GM23248 (cell line): ENCODE results near the gene OR10K2. TPM values are rescaled to one million over a fixed set of nuclear protein-coding genes. Genes with fewer than 3 reads are reported as not detected.

Experiments
- DNase-seq: peaks from one replicate; pipeline ENCODE4 v3.0.0-alpha.2; 2015
- H2AFZ ChIP-seq: fragments of 200-600 bp; sonication (generic); 2 replicates; pipeline ENCODE4 v1.6.1; 2016; ENCODE audit warnings: antibody characterized with exemption
- H3F3A ChIP-seq: fragments of 200-600 bp; sonication (generic); 2 replicates; pipeline ENCODE4 v1.6.1; 2016; ENCODE audit warnings: mild to moderate bottlenecking, antibody characterized with exemption, mixed run types; ENCODE audit not compliant: insufficient read depth
- H3K27ac ChIP-seq: fragments of 200-600 bp; sonication (generic); 2 replicates; pipeline ENCODE4 v1.5.1; 2016; ENCODE audit warnings: mild to moderate bottlenecking
- H3K27me3 ChIP-seq: fragments of 200-600 bp; sonication (generic); replicated peaks from 2 replicates; pipeline ENCODE4 v1.6.1; 2016; ENCODE audit warnings: mild to moderate bottlenecking; ENCODE audit not compliant: insufficient read depth
- H3K36me3 ChIP-seq: fragments of 200-600 bp; sonication (generic); 2 replicates; pipeline ENCODE4 v1.6.1; 2016; ENCODE audit warnings: low read depth, mild to moderate bottlenecking
- H3K4me1 ChIP-seq: fragments of 200-600 bp; sonication (generic); 2 replicates; pipeline ENCODE4 v1.6.1; 2016; ENCODE audit warnings: mild to moderate bottlenecking; ENCODE audit not compliant: insufficient read depth
- H3K4me2 ChIP-seq: fragments of 200-600 bp; sonication (generic); one replicate; pipeline ENCODE4 v1.6.1; 2016; ENCODE audit warnings: mild to moderate bottlenecking; ENCODE audit not compliant: unreplicated experiment
- H3K4me3 ChIP-seq: fragments of 200-600 bp; sonication (generic); 2 replicates; pipeline ENCODE4 v1.5.1; 2016; ENCODE audit warnings: mild to moderate bottlenecking
- H3K79me2 ChIP-seq: fragments of 200-600 bp; sonication (generic); 2 replicates; pipeline ENCODE4 v1.6.1; 2016; ENCODE audit warnings: mild to moderate bottlenecking; ENCODE audit not compliant: insufficient read depth
- H3K9ac ChIP-seq: fragments of 200-600 bp; sonication (generic); 2 replicates; pipeline ENCODE4 v1.6.1; 2016; ENCODE audit warnings: mild to moderate bottlenecking
- H3K9me2 ChIP-seq: fragments of 200-600 bp; sonication (generic); 2 replicates; pipeline ENCODE4 v1.6.1; 2016; ENCODE audit warnings: mixed run types, mild to moderate bottlenecking, moderate library complexity; ENCODE audit not compliant: insufficient read depth
- H3K9me3 ChIP-seq: fragments of 200-600 bp; sonication (generic); one replicate; pipeline ENCODE4 v1.6.1; 2017; ENCODE audit warnings: low read depth
- H4K20me1 ChIP-seq: fragments of 200-600 bp; sonication (generic); 2 replicates; pipeline ENCODE4 v1.6.0; 2016; ENCODE audit not compliant: insufficient read depth
- EZH2 ChIP-seq: fragments of 200-600 bp; sonication (generic); IDR thresholded peaks from 2 replicates; pipeline ENCODE4 v1.6.1; 2018; ENCODE audit warnings: antibody characterized with exemption, mild to moderate bottlenecking; ENCODE audit not compliant: insufficient read depth, poor library complexity, severe bottlenecking
- EZH2phosphoT487 ChIP-seq: fragments of 200-600 bp; sonication (generic); IDR thresholded peaks from 2 replicates; pipeline ENCODE4 v1.6.1; 2018; ENCODE audit warnings: antibody characterized with exemption, moderate library complexity, mild to moderate bottlenecking, low read depth; ENCODE audit not compliant: insufficient read depth
- WGBS, 2 experiments: methylation state at CpG; one replicate each; pipeline ENCODE4 v1.1.6; 2015 to 2017; ENCODE audit warnings: low lambda C conversion rate in 2 of 2, low coverage in 1 of 2; ENCODE audit errors: missing lambda C conversion rate in 2 of 2; 5-methylcytosine and 5-hydroxymethylcytosine counted together
- in situ Hi-C: fragments of 300-500 bp; cut with MboI; formaldehyde crosslinking; loops from 2 replicates; pipeline ENCODE4 v1.15.0; 2020
- polyA plus RNA-seq: library from polyadenylated mRNA; unstranded; fragments of >200 nt; fragmentation: Nextera tagmentation; extraction: Ambion mirVana; gene quantifications from 2 replicates; pipeline ENCODE4 v1.2.1, GENCODE V29; 2016
- total RNA-seq: library from RNA; depleted of rRNA; stranded (reverse); fragments of >200 nt; shearing (Covaris generic); gene quantifications from 2 replicates; pipeline ENCODE4 v1.2.3, GENCODE V29; 2014

The OR10K2 gene
- total and polyA plus RNA-seq, 2 experiments from 2014 or later = not detected

DNA sequence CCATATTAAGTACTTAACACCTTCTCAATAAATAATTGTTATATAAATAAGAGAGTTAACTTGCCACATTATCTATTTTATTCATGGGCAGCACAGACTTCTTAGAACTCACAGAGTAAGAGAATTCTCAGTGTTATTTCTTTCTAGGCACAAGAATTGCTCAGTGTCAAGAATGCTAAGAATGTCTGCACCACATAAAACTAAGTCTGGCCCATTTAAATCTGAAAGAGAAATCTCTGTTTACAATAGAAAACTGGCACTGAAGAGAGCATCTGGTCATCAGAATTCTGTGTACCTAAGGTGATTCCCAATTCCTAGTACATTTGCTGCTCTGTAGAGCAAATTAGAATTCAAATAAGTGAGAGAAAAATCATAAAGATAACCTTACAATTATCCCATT lies 3.8 kb downstream of the OR10K2 start:
- Histone ChIP-seq H3K9me2 (no peaks in the 10 kb centered on the region), H4K20me1 (no peaks in the 10 kb centered on the region), H3K4me2 (no peak overlapping the region), H2AFZ (no peak overlapping the region), H3K36me3 (no peaks in the 10 kb centered on the region), H3K9me3 (no peaks in the 10 kb centered on the region), H3K79me2 (no peaks in the 10 kb centered on the region), H3F3A (no peaks in the 10 kb centered on the region), H3K4me3 (no peak overlapping the region), H3K27me3 (no peaks in the 10 kb centered on the region), H3K4me1 (no peaks in the 10 kb centered on the region), H3K27ac (no peak overlapping the region), H3K9ac (no peak overlapping the region)
- in situ Hi-C loops = no loop called here
- no peak for TF ChIP-seq EZH2
- no peak for TF ChIP-seq EZH2phosphoT487
- no peak for DNase-seq

DNA sequence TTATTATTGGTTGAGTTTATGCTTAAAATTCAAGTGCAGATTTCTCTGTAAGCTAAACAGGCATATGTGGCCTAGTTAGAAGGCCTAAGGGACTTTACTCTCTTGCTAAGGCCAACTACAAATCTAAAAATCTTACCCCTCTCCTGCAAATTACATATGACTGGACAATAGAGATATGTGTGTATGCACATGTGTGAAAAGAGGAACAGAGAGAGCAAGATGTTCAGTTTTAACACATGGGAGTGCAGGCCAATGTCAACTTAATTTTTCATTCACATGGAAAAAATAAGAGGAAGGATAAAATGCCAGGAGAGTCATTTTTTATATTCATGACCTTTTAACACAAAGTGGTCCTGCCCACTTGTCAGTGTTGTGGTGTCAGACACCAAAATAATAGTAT lies 8.5 kb downstream of the OR10K2 start:
- Histone ChIP-seq H3K4me1 (no peaks in the 10 kb centered on the region), H3K4me2 (no peak overlapping the region), H3K79me2 (no peaks in the 10 kb centered on the region), H3K9ac (no peak overlapping the region), H3K27me3 (no peaks in the 10 kb centered on the region), H3K27ac (no peak overlapping the region), H3K36me3 (no peaks in the 10 kb centered on the region), H3K4me3 (no peak overlapping the region), H3K9me3 (no peaks in the 10 kb centered on the region), H4K20me1 (no peaks in the 10 kb centered on the region), H3K9me2 (no peaks in the 10 kb centered on the region), H3F3A (no peaks in the 10 kb centered on the region), H2AFZ (no peak overlapping the region)
- no peak for DNase-seq
- in situ Hi-C loops = no loop called here
- TF ChIP-seq EZH2 (no peak), EZH2phosphoT487 (no peak)

DNA sequence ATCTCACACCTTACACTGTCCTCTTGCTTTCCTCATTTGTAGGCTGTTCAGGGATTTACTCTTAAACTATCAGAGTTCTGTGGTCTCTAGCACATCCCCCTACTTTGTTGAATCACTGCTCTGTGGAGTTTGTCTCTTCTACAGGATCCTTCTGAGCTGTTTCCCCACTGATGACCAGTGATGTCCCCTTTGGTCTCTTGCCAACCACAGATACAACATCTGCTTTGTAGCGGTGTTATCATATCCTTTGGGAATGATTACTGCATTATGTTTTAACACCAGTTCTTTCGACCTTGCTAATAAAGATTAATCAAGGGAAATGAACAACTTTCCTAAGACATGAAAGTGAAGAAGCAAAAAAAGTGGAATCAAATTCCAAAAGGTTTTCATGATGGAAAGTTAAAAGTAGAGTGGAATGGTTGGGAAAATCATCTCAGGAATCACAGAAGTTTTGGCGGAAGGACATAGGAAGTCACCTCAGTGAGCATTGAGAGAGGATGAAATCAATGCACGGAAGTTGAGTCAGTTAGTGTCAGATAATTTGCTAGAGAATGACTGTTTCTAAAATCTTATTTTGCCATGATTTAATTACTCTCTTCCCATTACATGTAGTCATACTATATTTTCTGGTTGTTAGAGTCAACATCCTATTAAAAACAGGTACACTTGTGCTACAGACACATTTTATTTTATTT lies 11.2 kb downstream of the OR10K2 start:
- 31 to 43% methylated on average over 4 of the region's 4 CpGs for WGBS, 2 experiments
- H4K20me1 ChIP-seq = no peaks in the 10 kb centered on the region
- no peaks in the 10 kb centered on the region for H3K27me3 ChIP-seq
- in situ Hi-C loops = no loop called here
- no peaks in the 10 kb centered on the region for H3K9me2 ChIP-seq
- H3K4me3 ChIP-seq = no peak overlapping the region
- no peaks in the 10 kb centered on the region for H3K9me3 ChIP-seq
- H3K9ac ChIP-seq = no peak overlapping the region
- H3F3A ChIP-seq = no peaks in the 10 kb centered on the region
- H3K79me2 ChIP-seq = no peaks in the 10 kb centered on the region
- H3K4me2 ChIP-seq = no peak overlapping the region
- no peak for TF ChIP-seq EZH2
- no peak for TF ChIP-seq EZH2phosphoT487
- H3K27ac ChIP-seq = no peak overlapping the region
- no peaks in the 10 kb centered on the region for H3K4me1 ChIP-seq
- DNase-seq = no peak
- H2AFZ ChIP-seq = no peak overlapping the region
- H3K36me3 ChIP-seq = no peaks in the 10 kb centered on the region

DNA sequence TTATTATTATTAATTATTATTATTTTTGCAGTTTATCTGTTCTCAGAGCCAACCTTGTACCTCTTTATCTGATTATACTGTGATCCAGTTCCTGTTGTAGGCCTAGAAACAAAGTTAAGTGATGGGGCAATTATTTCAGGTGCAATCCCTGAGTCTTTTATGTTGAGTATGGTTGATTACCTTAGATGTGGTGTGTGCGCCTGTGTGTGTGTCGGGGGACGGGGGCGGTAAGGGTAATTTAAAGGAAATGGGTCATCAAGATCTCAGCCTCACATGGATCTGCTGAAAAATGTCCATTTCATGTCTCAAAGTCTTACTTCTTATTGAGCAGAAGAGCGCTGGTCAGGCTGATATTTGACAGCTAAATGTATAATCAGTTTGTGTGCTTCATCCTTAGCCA lies 18.9 kb downstream of the OR10K2 start:
- in situ Hi-C loops = no loop called here
- H3K4me2 ChIP-seq = no peak overlapping the region
- no peak overlapping the region for H3K9ac ChIP-seq
- H3K9me3 ChIP-seq = no peaks in the 10 kb centered on the region
- H3K79me2 ChIP-seq = no peaks in the 10 kb centered on the region
- no peak for TF ChIP-seq EZH2
- TF ChIP-seq EZH2phosphoT487 = no peak
- no peaks in the 10 kb centered on the region for H3F3A ChIP-seq
- H3K4me1 ChIP-seq = no peaks in the 10 kb centered on the region
- 43 to 46% methylated on average over 5 of the region's 5 CpGs for WGBS, 2 experiments
- H4K20me1 ChIP-seq = no peaks in the 10 kb centered on the region
- no peak overlapping the region for H3K4me3 ChIP-seq
- H3K36me3 ChIP-seq = no peaks in the 10 kb centered on the region
- H3K27ac ChIP-seq = no peak overlapping the region
- H3K9me2 ChIP-seq = no peaks in the 10 kb centered on the region
- no peak overlapping the region for H2AFZ ChIP-seq
- no peak for DNase-seq
- no peaks in the 10 kb centered on the region for H3K27me3 ChIP-seq

DNA sequence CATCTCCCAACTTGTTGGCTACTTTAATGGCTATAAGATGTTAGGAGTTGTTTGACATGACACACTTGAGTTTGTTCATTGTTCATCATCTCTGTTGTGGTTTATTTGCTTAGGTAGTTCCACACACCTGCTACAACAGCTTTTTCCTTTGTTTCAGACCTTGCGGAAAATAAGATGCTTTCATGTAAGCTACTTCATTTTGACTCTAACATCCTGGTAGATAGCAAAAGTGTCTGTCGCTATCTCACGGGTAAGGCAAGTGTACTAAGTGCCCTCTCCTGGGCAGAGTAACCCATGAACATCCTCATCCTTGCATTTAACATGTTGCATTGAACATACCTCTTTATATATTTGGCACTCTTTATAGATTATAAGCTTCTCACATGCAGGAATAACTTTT lies 25.2 kb downstream of the OR10K2 start:
- Histone ChIP-seq H3K4me3 (no peak overlapping the region), H3K4me2 (no peak overlapping the region), H3K9me3 (no peaks in the 10 kb centered on the region), H3K27me3 (no peaks in the 10 kb centered on the region), H3K9ac (no peak overlapping the region), H3K4me1 (no peaks in the 10 kb centered on the region), H3F3A (no peaks in the 10 kb centered on the region), H4K20me1 (no peaks in the 10 kb centered on the region), H3K36me3 (no peaks in the 10 kb centered on the region), H3K9me2 (no peaks in the 10 kb centered on the region), H3K27ac (no peak overlapping the region), H3K79me2 (no peaks in the 10 kb centered on the region), H2AFZ (no peak overlapping the region)
- TF ChIP-seq EZH2phosphoT487 (no peak), EZH2 (no peak)
- in situ Hi-C loops = no loop called here
- 19 to 22% methylated on average over 3 of the region's 3 CpGs for WGBS, 2 experiments
- no peak for DNase-seq
